Sigmoid colon (tissue), 7 donors: ENCODE results near the gene TMTC1. TPM values are rescaled to one million over a fixed set of nuclear protein-coding genes. Genes with fewer than 3 reads are reported as not detected.

Experiments used
- DNase-seq: peaks from one replicate; pipeline ENCODE4 v3.0.0-alpha.2; 2019
- H3K27ac ChIP-seq, 4 donors: fragments of 200-600 bp; sonication (generic); one replicate each; pipeline ENCODE4 v1.5.1; 2016 to 2019; ENCODE audit warnings: mild to moderate bottlenecking in 1 of 4
- H3K27me3 ChIP-seq, 3 donors: fragments of 200-600 bp; sonication (generic); one replicate each; pipeline ENCODE4 v1.5.1; 2019; ENCODE audit warnings: mild to moderate bottlenecking in 1 of 3
- H3K36me3 ChIP-seq, 4 donors: fragments of 200-600 bp; sonication (generic); one replicate each; pipeline ENCODE4 v1.5.1; 2016 to 2019
- H3K4me1 ChIP-seq, 4 donors: fragments of 200-600 bp; sonication (generic); one replicate each; pipeline ENCODE4 v1.5.1; 2017 to 2019
- H3K4me3 ChIP-seq, 4 donors: fragments of 200-600 bp; sonication (generic); one replicate each; pipeline ENCODE4 v1.5.1; 2017 to 2019; ENCODE audit warnings: mild to moderate bottlenecking in 2 of 4, moderate library complexity in 1 of 4
- H3K9me3 ChIP-seq, 4 donors: fragments of 200-600 bp in 3 of 4; sonication (generic) in 3 of 4; one replicate each; pipeline versions ENCODE4 v1.5.1 to v1.6.1; 2013 to 2019
- CTCF ChIP-seq, 4 experiments: fragments of 450-650 bp in 3 of 4; fragments of 200-600 bp in 1 of 4; IDR thresholded peaks; one replicate each; pipeline ENCODE4 v1.5.1; 2016 to 2019; ENCODE audit warnings: antibody characterized with exemption in 4 of 4, mild to moderate bottlenecking in 3 of 4, moderate library complexity in 2 of 4
- EP300 ChIP-seq, 4 donors: sonication (generic); formaldehyde crosslinking; IDR thresholded peaks; one replicate each; pipeline ENCODE4 v1.6.1; 2017; ENCODE audit warnings: antibody characterized with exemption in 4 of 4
- POLR2A ChIP-seq, 2 donors: fragments of 450-650 bp; IDR thresholded peaks; one replicate each; pipeline ENCODE4 v1.6.1; 2016; ENCODE audit warnings: antibody characterized with exemption in 2 of 2, mild to moderate bottlenecking in 2 of 2, moderate library complexity in 2 of 2
- POLR2AphosphoS5 ChIP-seq, 4 donors: sonication (generic); formaldehyde crosslinking; IDR thresholded peaks; one replicate each; pipeline ENCODE4 v1.6.1; 2017; ENCODE audit warnings: antibody characterized with exemption in 4 of 4
- WGBS, 2 donors: extraction: QIAGEN DNeasy Blood & Tissue Kit; methylation state at CpG; one replicate each; pipeline ENCODE4 v1.1.7; 2013; 5-methylcytosine and 5-hydroxymethylcytosine counted together
- intact Hi-C: fragments of 100-400 bp; cut with DNase I; formaldehyde crosslinking; loops from one replicate; pipeline ENCODE4 v1.15.1; 2023
- polyA plus RNA-seq, 3 donors: library from polyadenylated mRNA; stranded (reverse); fragments of 200-250 nt; gene quantifications; one replicate each; pipeline ENCODE4 v1.2.3, GENCODE V29; 2013
- total RNA-seq, 4 donors: library from RNA; depleted of rRNA; stranded (reverse); fragments of >200 nt; gene quantifications; one replicate each; pipeline ENCODE4 v1.1.0, GENCODE V29; 2016
- donor health status: healthy with polysubstance abuse.
- donor health status: Bipolar disorder and iron deficiency.
- donor health status: healthy.

Gene TMTC1
- total and polyA plus RNA-seq, 7 donors, result 0.46 to 77.5 (median 61.5) TPM

- H3K27me3 ChIP-seq, result no peaks in the 10 kb centered on the region
- WGBS, 2 donors, result 81 to 84% methylated on average over 7 of the region's 7 CpGs
- H3K9me3 ChIP-seq, result no peaks in the 10 kb centered on the region
- TF ChIP-seq POLR2AphosphoS5 (IDR thresholded peaks at IDR 0.05) (peak in 1 of 4 donors; percentile 24), CTCF (IDR thresholded peaks at IDR 0.05) (no peak)
- H3K27ac ChIP-seq, result peak overlapping the region in 3 of 4 donors; percentile 3 to 70 (median 18)
- no peaks in the 10 kb centered on the region for H3K36me3 ChIP-seq
- DNase-seq, result no peak
- intact Hi-C loops, result no loop called here
- H3K4me1 ChIP-seq, result peaks cover 0 to 41% (median 21%) of the 10 kb centered on the region in 4 donors
- H3K4me3 ChIP-seq, result no peak overlapping the region
Observed at GRCh38 chr12:29741342-29742241, 42.1 kb downstream of the TMTC1 start.

GRCh38 chr12:29739279-29739991, 44.3 kb downstream of the TMTC1 start:
- no peak overlapping the region for H3K4me3 ChIP-seq
- H3K9me3 ChIP-seq, result no peaks in the 10 kb centered on the region
- H3K36me3 ChIP-seq, result no peaks in the 10 kb centered on the region
- 81 to 87% methylated on average over 10 of the region's 10 CpGs for WGBS, 2 donors
- peak overlapping the region in 1 of 4 donors; percentile 37 for H3K27ac ChIP-seq
- intact Hi-C loops, result no loop called here
- DNase-seq, result no peak
- TF ChIP-seq EP300 (IDR thresholded peaks at IDR 0.05) (no peak), POLR2AphosphoS5 (IDR thresholded peaks at IDR 0.05) (no peak), POLR2A (IDR thresholded peaks at IDR 0.05) (no peak), CTCF (IDR thresholded peaks at IDR 0.05) (no peak)
- peaks cover 0 to 60% (median 40%) of the 10 kb centered on the region in 4 donors for H3K4me1 ChIP-seq
- no peaks in the 10 kb centered on the region for H3K27me3 ChIP-seq

- Histone ChIP-seq H3K27me3 (no peaks in the 10 kb centered on the region), H3K27ac (no peak overlapping the region), H3K9me3 (no peaks in the 10 kb centered on the region), H3K36me3 (no peaks in the 10 kb centered on the region), H3K4me3 (no peak overlapping the region), H3K4me1 (peaks cover 0 to 60% (median 45%) of the 10 kb centered on the region in 4 donors)
- TF ChIP-seq EP300 (IDR thresholded peaks at IDR 0.05) (no peak), POLR2A (IDR thresholded peaks at IDR 0.05) (no peak), POLR2AphosphoS5 (IDR thresholded peaks at IDR 0.05) (no peak), CTCF (IDR thresholded peaks at IDR 0.05) (no peak)
- 76 to 86% methylated on average over 3 of the region's 3 CpGs for whole genome bisulfite sequencing, 2 donors
- intact Hi-C loops, result no loop called here
- no peak for DNase-seq
Observed at GRCh38 chr12:29738365-29738764, 45.4 kb downstream of the TMTC1 start.

- Histone ChIP-seq H3K36me3 (no peaks in the 10 kb centered on the region), H3K27ac (no peak overlapping the region), H3K4me1 (peaks cover 0 to 61% (median 51%) of the 10 kb centered on the region in 4 donors), H3K9me3 (no peaks in the 10 kb centered on the region), H3K27me3 (no peaks in the 10 kb centered on the region), H3K4me3 (no peak overlapping the region)
- intact Hi-C loops, result no loop called here
- TF ChIP-seq POLR2A (IDR thresholded peaks at IDR 0.05) (no peak), EP300 (IDR thresholded peaks at IDR 0.05) (no peak), CTCF (IDR thresholded peaks at IDR 0.05) (no peak), POLR2AphosphoS5 (IDR thresholded peaks at IDR 0.05) (no peak)
- DNase-seq, result no peak
- WGBS, 2 donors, result 58 to 79% methylated on average over 4 of the region's 4 CpGs
Observed at GRCh38 chr12:29737644-29738043, 46.1 kb downstream of the TMTC1 start.
